Endodermal cell (in vitro differentiated cells): ENCODE measurements around the gene CHML. TPM values are rescaled to one million over a fixed set of nuclear protein-coding genes. Genes with fewer than 3 reads are reported as not detected.

Source experiments
- DNase-seq: peaks from one replicate; pipeline ENCODE4 v3.0.0-alpha.2; 2017
- H3K27ac ChIP-seq: 2 replicates; pipeline ENCODE4 v1.5.1; 2013; ENCODE audit warnings: mild to moderate bottlenecking, low read depth, low read length, moderate library complexity
- H3K27me3 ChIP-seq: 2 replicates; pipeline ENCODE4 v1.6.1; 2013; ENCODE audit warnings: mild to moderate bottlenecking, low read length, moderate library complexity; ENCODE audit not compliant: insufficient read depth, control insufficient read depth, poor library complexity, severe bottlenecking
- H3K36me3 ChIP-seq: 2 replicates; pipeline ENCODE4 v1.7.0; 2013; ENCODE audit warnings: mild to moderate bottlenecking, low read length, moderate library complexity; ENCODE audit not compliant: control insufficient read depth, insufficient read depth
- H3K4me1 ChIP-seq: one replicate; pipeline ENCODE4 v1.7.0; 2013; ENCODE audit warnings: low read length; ENCODE audit not compliant: control insufficient read depth, insufficient read depth
- H3K4me3 ChIP-seq: 2 replicates; pipeline ENCODE4 v1.5.1; 2013; ENCODE audit warnings: mild to moderate bottlenecking, low read length, moderate library complexity
- H3K9ac ChIP-seq: 2 replicates; pipeline ENCODE4 v1.6.1; 2013; ENCODE audit warnings: mild to moderate bottlenecking, low read length, moderate library complexity; ENCODE audit not compliant: poor library complexity, severe bottlenecking; ENCODE audit errors: extremely low read depth
- H3K9me3 ChIP-seq: 2 replicates; pipeline ENCODE4 v1.6.1; 2013; ENCODE audit warnings: mild to moderate bottlenecking, low read length, moderate library complexity; ENCODE audit not compliant: control insufficient read depth
- H3K27ac Mint-ChIP-seq: 2 replicates; pipeline ENCODE4 v1.8.0; 2020; ENCODE audit warnings: mixed read lengths
- H3K27me3 Mint-ChIP-seq: 2 replicates; pipeline ENCODE4 v1.8.0; 2021; ENCODE audit warnings: mild to moderate bottlenecking, mixed read lengths; ENCODE audit not compliant: insufficient read depth
- H3K36me3 Mint-ChIP-seq: 2 replicates; pipeline ENCODE4 v1.8.0; 2020; ENCODE audit warnings: low read depth, mixed read lengths
- H3K4me1 Mint-ChIP-seq: 2 replicates; pipeline ENCODE4 v1.8.0; 2020; ENCODE audit warnings: mixed read lengths
- H3K4me3 Mint-ChIP-seq: 2 replicates; pipeline ENCODE4 v1.8.0; 2020; ENCODE audit warnings: mild to moderate bottlenecking, moderate library complexity, mixed read lengths
- H3K9me3 Mint-ChIP-seq: 2 replicates; pipeline ENCODE4 v1.8.0; 2020; ENCODE audit warnings: mild to moderate bottlenecking, mixed read lengths
- CTCF ChIP-seq: fragments of 200-600 bp; sonication (generic); conservative IDR thresholded peaks from 2 replicates; pipeline ENCODE4 v1.5.0; 2021; ENCODE audit warnings: antibody characterized with exemption, mild to moderate bottlenecking
- WGBS, 2 experiments: methylation state at CpG; one replicate each; pipeline versions ENCODE4 v1.1.5 to v1.1.7; 2013; ENCODE audit warnings: missing lambda C conversion rate in 2 of 2, mixed read lengths in 1 of 2; ENCODE audit not compliant: insufficient coverage in 1 of 2, insufficient read length in 1 of 2; 5-methylcytosine and 5-hydroxymethylcytosine counted together
- total RNA-seq, 2 donors: library from RNA; stranded (reverse); fragmentation: NEBNext Ultra II Directional in 1 of 2; extraction: Animal tissue kit (Norgen Biotek cat#: 25700) in 1 of 2; gene quantifications; 2 replicates in 1 of 2; 3 replicates in 1 of 2; pipeline ENCODE4 v1.2.1, GENCODE V29; 2021

CHML gene
- total RNA-seq, 2 donors from 2014 or later: 16.4 to 28.5 TPM

GRCh38 chr1:241593186-241593585 is 47.0 kb downstream of the CHML start:
- Mint-ChIP-seq H3K9me3 (no peaks in the 10 kb centered on the region), H3K4me3 (no peak overlapping the region), H3K36me3 (no peaks in the 10 kb centered on the region), H3K4me1 (peaks cover 18% of the 10 kb centered on the region), H3K27ac (no peak overlapping the region), H3K27me3 (no peaks in the 10 kb centered on the region)
- Histone ChIP-seq H3K4me1 (no peaks in the 10 kb centered on the region), H3K9ac (no peak overlapping the region), H3K4me3 (no peak overlapping the region), H3K9me3 (no peaks in the 10 kb centered on the region), H3K27me3 (no peaks in the 10 kb centered on the region), H3K27ac (no peak overlapping the region), H3K36me3 (no peaks in the 10 kb centered on the region)
- no peak for DNase-seq
- no peak for TF ChIP-seq CTCF
- WGBS, 2 experiments: 100% methylated on average over 1 of the region's 1 CpG; no CpG with 5 or more reads in 1 of the 2 experiments

DNA sequence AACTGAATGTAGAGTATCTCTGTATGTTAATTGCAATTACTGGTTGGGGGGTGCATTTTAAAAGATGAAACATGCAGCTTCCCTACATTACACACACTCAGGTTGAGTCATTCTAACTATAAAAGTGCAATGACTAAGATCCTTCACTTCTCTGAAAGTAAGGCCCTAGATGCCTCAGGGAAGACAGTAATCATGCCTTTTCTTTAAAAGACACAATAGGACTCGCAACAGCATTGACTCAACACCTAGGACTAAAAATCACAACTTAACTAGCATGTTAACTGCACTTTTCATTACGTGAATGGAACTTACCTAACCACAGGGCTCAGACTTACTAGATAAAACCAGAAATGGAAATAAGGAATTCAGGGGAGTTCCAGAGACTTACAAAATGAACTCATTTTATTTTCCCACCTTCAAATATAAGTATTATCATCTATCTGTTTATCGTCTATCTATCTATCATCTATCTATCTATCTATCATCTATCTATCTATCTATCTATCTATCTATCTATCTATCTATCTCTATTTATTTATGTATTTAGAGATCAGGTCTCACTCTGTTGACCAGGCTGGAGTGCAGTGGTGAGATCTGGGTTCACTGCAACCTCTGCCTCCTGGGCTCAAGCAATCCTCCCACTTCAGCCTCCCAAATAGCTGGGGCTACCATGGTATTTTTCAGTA is 47.8 kb downstream of the CHML start:
- no peak for DNase-seq
- Histone ChIP-seq H3K4me3 (no peak overlapping the region), H3K36me3 (no peaks in the 10 kb centered on the region), H3K4me1 (no peaks in the 10 kb centered on the region), H3K27me3 (no peaks in the 10 kb centered on the region), H3K9ac (no peak overlapping the region), H3K27ac (no peak overlapping the region), H3K9me3 (no peaks in the 10 kb centered on the region)
- no peak for TF ChIP-seq CTCF
- H3K9me3 Mint-ChIP-seq: no peaks in the 10 kb centered on the region
- H3K27me3 Mint-ChIP-seq: no peaks in the 10 kb centered on the region
- H3K4me1 Mint-ChIP-seq: peaks cover 18% of the 10 kb centered on the region
- WGBS, 2 experiments: 95 to 100% methylated on average over 1 to 3 of the region's 3 CpGs
- no peaks in the 10 kb centered on the region for H3K36me3 Mint-ChIP-seq
- H3K27ac Mint-ChIP-seq: no peak overlapping the region
- H3K4me3 Mint-ChIP-seq: no peak overlapping the region

- no peak for TF ChIP-seq CTCF
Measured at GRCh38 chr1:241591736-241592135, 48.4 kb downstream of the CHML start.

More at GRCh38 chr1:241591736-241592135, 48.4 kb downstream of the CHML start:
- Histone ChIP-seq H3K9ac (no peak overlapping the region), H3K27ac (no peak overlapping the region), H3K27me3 (no peaks in the 10 kb centered on the region), H3K36me3 (no peaks in the 10 kb centered on the region), H3K4me1 (no peaks in the 10 kb centered on the region), H3K4me3 (no peak overlapping the region), H3K9me3 (no peaks in the 10 kb centered on the region)
- WGBS, 2 experiments: 84 to 95% methylated on average over 4 to 5 of the region's 5 CpGs
- Mint-ChIP-seq H3K4me1 (peaks cover 18% of the 10 kb centered on the region), H3K4me3 (no peak overlapping the region), H3K27me3 (no peaks in the 10 kb centered on the region), H3K27ac (no peak overlapping the region), H3K9me3 (no peaks in the 10 kb centered on the region), H3K36me3 (no peaks in the 10 kb centered on the region)
- no peak for DNase-seq
